ENCODE results near the gene CEP41.

DNA sequence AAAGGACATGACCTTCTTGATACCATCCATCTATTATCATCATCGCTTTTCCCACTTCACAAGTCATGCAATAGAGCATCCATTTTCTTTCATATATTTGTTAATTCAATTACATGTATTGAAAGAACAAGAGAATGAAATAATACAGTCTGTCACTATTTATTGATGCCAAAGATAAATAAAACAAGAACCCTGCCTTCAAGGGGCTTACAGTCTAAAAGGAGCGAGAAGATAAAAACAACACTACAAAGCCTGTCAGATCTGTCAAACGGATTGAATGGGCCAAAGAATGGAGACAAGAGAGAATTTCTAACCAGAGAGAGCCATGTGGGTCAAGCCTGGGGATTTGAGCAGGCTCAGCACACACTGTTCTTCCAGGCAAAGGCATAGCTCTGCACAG, 80.3 kb downstream of the CEP41 start:
- TF ChIP-seq, protein P1, sequence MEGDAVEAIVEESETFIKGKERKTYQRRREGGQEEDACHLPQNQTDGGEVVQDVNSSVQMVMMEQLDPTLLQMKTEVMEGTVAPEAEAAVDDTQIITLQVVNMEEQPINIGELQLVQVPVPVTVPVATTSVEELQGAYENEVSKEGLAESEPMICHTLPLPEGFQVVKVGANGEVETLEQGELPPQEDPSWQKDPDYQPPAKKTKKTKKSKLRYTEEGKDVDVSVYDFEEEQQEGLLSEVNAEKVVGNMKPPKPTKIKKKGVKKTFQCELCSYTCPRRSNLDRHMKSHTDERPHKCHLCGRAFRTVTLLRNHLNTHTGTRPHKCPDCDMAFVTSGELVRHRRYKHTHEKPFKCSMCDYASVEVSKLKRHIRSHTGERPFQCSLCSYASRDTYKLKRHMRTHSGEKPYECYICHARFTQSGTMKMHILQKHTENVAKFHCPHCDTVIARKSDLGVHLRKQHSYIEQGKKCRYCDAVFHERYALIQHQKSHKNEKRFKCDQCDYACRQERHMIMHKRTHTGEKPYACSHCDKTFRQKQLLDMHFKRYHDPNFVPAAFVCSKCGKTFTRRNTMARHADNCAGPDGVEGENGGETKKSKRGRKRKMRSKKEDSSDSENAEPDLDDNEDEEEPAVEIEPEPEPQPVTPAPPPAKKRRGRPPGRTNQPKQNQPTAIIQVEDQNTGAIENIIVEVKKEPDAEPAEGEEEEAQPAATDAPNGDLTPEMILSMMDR (IDR thresholded peaks at IDR 0.05) = no peak
- TF ChIP-seq POLR2A (IDR thresholded peaks at IDR 0.05) = no peak
